Stimulated activated CD8-positive, alpha-beta memory T cell treated with anti-CD3 and anti-CD28 coated beads, Interleukin-4, amount 100 ng/mL, for 48 hours (primary cell): ENCODE measurements around the gene SLC25A40.
"Not testable (repeated sequence)": the region's sequence is repeated elsewhere in the genome, so short reads cannot be mapped to it uniquely, and the experiment has no call there.

Experiments
- DNase-seq: peaks from one replicate; pipeline ENCODE4 v3.0.0-alpha.2; 2020

SLC25A40 gene

GRCh38 chr7:87870471-87870870 lies 5.7 kb downstream of the SLC25A40 start:
- no peak for DNase-seq

DNA sequence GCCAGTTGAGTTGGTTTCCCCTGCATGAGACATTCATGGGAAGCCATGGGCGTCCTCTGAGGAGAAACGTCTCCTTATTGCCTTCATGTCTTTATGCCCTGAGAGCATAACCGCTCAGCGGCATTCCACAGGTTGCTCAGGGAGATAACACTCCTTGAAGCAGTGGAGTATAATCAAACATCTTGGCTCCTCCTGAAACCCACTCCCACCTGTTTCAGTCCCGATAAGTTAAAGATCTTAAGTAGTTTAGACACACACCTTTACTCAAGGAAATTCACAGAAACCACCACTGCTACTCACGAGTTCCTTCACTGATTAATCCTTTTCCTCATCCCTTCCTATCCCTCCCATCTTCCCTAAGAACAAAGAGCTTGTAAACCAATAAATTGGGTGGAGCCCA lies 9.6 kb downstream of the SLC25A40 start:
- not testable (repeated sequence) for DNase-seq

GRCh38 chr7:87866089-87866488 lies 10.1 kb downstream of the SLC25A40 start:
- DNase-seq, result no peak

- no peak for DNase-seq
These were observed 17.6 kb downstream of the SLC25A40 start for GRCh38 chr7:87858417-87859100.

DNA sequence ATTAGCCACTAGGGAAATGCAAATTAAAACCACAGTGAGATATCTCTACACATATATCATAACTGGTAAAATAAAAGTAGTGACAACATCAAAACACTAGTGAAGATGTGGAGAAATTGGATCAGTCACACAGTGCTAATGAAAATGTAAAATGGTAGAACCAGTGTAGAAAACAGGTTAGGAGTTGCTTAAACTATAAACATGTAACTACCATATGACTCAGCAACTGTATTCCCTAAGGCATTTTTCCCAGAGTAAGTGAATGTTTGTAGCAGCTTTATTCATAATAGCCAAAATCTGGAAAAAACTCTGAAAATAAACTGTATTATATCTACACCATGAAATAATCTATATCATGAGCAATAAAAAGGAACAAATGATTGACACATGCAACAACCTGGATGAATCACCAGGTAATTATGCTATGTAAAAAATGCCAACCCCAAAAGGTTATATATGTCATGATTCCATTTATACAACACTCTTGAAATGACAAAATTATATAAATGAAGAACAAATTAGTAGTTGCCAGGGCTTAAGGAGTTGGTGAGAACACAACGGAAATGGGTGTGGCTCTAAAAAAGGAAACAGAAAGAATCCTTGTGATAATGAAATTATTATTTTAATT lies 22.8 kb downstream of the SLC25A40 start:
- no peak for DNase-seq

- DNase-seq, result no peak
These were observed 23.9 kb downstream of the SLC25A40 start for GRCh38 chr7:87852306-87852705.

DNA sequence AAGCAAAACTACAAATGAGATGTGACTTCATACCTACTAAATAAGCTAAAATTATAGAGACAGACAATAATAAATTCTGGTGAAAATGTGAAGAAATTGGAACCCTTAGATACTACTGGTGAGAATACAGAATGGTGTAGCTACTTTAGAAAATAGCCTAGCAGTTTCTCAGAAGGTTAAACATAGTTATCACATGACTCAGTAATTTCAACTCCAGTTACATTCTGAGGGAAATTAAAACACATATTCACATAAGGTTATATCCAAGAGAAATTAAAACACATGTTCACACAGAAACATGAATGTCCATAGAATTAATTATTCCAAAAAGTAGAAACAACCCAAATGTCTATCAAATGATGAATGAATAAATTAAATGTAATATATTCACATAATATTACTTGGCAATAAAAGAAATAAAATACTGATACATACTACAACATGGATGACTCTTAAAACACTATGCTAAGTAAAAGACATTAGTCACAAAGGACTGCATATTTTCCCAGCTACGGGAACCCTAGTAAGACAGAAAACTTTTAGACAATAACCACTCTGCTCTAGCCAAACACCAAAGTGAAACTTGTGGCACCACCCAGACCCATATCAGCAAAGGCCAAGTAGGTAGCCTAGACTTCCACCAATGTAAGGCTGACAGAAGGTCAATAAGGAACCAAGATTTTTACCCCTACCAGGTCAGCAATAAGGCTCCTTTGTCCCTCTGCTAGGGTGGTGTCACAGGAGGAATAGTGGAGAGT lies 25.1 kb downstream of the SLC25A40 start:
- no peak for DNase-seq

- DNase-seq, result no peak
These were observed 38.6 kb downstream of the SLC25A40 start for GRCh38 chr7:87837597-87837996.

DNA sequence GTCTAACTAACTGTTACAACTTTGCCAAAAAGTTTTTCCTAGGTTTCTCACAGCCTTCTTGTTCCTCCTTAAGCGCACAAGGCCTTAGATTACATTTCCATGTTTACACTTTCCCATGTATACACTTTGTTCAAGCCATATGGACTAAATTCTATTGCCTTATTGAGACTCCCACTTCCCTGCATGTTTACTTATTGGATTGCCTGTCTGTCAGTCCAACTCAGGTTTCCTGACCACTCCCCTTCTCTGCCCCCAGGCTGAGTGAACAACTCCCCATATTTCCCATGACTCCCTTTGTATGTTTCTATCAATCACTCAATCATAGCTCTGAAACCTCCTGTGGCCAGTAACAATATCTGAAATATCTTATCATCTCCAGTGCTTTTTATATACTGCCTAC lies 43.0 kb downstream of the SLC25A40 start:
- no peak for DNase-seq

DNA sequence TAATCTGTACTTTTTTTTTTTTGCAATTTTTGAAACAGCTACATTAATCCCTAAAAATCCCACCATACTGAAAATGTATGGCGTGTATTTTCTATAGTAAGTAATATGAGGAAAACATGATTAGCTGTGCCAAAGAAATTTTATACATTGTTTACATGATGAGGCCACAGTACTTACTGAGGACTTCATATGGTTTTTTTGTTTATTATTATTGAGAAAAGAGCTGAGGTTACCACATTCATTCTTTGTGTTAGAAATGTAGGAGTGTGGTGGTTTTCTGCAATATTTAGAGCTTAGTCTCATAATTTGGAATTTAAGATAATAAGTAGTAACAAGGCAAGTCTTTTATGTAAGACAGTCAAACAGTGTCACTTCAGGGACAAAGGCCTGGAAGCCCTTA lies 45.1 kb downstream of the SLC25A40 start:
- no peak for DNase-seq

DNA sequence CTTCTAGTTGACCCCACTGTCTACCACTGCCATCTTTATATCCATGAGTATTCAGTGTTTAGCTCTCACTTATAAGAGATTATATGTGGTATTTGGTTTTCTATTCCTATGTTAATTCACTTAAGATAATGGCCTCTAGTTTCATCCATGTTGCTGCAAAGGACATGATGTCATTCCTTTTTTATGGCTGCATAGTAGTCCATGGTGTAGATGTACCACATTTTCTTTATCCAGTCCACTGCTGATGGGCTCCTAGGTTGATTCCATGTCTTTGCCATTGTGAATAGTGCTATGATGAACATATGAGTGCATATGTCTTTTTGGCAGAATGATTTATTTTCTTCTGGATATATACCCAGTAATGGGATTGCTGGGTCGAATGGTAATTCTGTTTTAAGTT lies 47.8 kb downstream of the SLC25A40 start:
- not testable (repeated sequence) for DNase-seq

DNA sequence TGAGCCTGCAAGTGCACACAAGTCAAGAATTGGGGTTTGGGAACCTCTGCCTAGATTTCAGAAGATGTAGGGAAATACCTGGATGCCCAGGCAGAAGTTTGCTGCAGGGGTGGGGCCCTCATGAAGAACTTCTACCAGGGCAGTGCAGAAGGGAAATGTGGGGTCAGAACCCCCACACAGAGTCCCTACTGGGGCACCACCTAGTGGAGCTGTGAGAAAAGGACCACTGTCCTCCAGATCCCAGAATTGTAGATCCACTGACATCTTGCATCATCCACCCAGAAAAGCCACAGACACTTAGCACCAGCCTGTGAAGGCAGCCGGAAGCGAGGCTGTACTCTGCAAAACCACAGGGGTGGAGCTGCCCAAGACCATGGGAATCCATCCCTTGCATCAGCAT lies 50.8 kb downstream of the SLC25A40 start:
- not testable (repeated sequence) for DNase-seq

GRCh38 chr7:87822056-87822455 lies 54.1 kb downstream of the SLC25A40 start:
- not testable (repeated sequence) for DNase-seq

DNA sequence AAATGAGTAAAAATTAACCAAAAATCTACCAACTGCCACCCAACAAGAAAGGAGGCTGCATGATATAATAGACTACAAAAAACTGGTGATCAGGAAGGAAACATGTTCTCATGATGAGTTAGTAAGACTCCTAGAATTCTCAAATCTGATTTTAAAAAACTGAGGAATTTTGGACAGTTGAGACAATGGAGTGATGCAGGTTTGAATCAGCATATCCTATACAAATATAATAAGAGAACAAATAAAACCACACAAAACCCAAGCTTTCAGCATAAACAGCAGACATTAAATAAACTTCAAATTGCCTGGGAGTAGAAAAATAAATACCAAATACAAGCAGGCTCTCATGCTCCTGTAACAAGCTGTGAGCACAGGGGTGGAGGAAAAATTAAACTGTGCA lies 57.8 kb downstream of the SLC25A40 start:
- DNase-seq, result no peak

GRCh38 chr7:87816389-87816788 lies 59.8 kb downstream of the SLC25A40 start:
- no peak for DNase-seq

DNA sequence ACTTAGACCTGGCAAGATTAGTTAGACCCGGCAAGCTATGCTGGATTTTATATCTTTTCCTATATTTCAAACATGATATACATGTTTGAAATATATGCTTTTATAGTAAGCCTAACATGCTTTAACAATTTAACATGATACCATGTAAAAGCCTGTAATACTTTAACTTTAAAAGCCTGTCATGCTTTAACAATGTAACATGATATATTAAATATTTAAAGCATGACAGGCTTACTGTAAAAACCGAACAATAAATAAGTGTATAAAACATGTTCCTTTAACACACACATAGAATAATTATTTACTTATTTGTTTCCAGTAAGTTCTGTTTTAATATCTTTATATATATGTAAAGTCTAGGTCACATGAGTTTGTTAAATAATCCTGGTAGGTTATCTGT lies 65.4 kb downstream of the SLC25A40 start:
- DNase-seq, result no peak

DNA sequence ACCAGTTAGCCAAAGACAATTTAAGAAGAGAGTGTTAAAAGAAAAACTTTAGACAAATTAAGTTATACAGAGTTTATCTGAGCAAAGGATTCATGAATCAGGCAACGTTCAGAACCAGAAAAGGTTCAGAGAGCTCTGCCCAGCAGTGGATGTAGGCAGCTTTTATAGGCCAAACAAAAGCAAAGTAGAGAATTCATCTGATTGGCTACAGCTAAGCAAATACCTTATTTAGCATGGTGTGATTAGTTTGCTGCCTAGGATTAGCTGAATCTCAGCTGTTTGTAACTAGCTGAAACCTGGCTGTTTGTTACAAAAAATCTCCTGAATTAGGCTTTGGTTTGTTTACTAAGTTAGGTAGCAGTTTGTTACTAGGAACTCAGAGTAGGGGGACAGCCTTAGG lies 66.0 kb downstream of the SLC25A40 start:
- DNase-seq, result no peak

DNA sequence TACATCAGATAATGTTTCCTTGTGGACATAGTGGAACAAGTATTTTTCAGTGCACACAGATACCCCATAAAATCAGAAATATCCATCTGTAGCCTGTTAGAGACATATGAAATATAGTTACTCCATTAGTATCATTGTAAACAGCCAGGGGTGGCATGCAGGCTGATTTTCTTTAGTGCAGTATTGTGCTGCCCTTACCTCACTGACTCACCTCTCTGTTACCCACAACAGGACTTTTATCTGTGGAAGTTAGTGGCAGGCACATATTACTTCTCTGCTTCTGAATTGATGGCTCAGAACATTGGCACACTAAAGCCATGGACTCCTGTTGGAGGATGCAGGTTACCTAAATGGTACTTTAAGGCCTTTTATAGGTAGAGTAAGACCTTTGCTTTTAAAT lies 70.0 kb downstream of the SLC25A40 start:
- DNase-seq, result no peak

GRCh38 chr7:87797798-87798403 lies 78.3 kb downstream of the SLC25A40 start:
- DNase-seq, result no peak

DNA sequence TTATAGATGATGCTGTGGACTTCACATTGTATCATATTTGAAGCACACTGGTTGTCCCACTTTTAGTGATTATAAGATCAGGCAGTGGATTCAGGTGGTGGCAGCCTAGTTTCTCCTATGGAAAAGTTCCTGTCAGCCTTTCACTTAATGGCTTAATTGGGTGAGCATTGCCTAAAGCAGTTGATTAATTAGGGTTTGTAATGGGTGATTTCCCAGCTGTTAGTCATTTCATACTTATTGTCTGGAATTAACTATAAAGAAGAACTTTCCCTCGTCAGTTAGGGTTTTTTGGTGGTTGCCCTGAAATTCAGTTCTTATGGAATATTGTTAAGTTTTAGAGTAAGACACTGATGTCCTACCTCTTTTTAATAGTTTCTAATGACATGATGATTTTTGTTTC lies 78.8 kb downstream of the SLC25A40 start:
- no peak for DNase-seq

DNA sequence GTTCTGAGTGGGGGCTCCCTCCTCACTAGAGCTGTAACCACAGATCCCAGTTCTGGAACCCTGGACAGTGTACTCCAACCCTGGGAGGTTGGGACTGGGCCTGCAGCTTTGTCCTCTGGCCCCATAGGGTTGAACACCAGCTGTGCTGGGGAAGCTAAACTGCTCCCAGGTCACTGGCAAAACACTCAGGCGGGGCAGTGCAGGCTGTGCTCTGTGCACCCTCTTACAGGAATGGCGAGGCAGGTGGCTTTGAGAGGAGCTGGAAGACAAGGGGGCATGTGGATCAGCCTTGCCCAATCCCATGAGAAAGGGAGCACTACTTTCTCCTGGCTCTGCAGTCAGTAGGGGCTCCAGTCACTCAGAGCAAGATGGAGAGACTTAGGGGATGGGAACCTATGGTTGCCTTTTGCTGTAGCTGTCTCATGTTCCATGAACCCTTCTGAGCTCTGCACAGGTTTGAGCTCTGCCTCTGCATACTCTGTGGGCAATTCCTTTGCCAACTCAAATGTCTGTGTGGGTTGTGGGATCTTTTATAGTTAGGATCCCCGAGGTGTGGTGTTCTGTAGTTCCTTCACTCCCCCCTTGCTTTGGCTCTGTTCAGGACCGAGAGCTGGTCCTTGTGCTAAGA lies 90.7 kb downstream of the SLC25A40 start:
- DNase-seq, result no peak

- DNase-seq, result no peak
These were observed 91.7 kb downstream of the SLC25A40 start for GRCh38 chr7:87784424-87784823.
